K562 treated with DMSO at 1 percent for 4 hours (cell line): ENCODE measurements around the gene OMP. TPM values are rescaled to one million over a fixed set of nuclear protein-coding genes. Genes with fewer than 3 reads are reported as not detected.

Source experiments
- total RNA-seq: library from RNA; unstranded; fragments of 300-600 nt; gene quantifications from 2 replicates; pipeline ENCODE4 v1.2.3, GENCODE V29; 2022; ENCODE audit not compliant: insufficient read depth

OMP gene
- not detected in 2 replicates for total RNA-seq

GRCh38 chr11:77102246-77103210, at the start of gene OMP:
Gene OMP (plus strand): TSS chr11:77102840. CDS start chr11:77102840, 0 bp downstream.

GRCh38 chr11:77066229-77067042, 36.2 kb upstream of the OMP start, which contains the start of gene CAPN5:
Gene CAPN5 (plus strand): TSS chr11:77066971. CDS start chr11:77084887, 17,916 bp downstream.

GRCh38 chr11:77127920-77128691, 25.5 kb downstream of the OMP start, which contains the start of gene MYO7A:
Gene MYO7A (plus strand): TSS chr11:77128246. CDS start chr11:77130635, 2,389 bp downstream.

Other genes with a start within 250 kb of the OMP start
- gene ACER3, start 241.9 kb upstream of the OMP start, total RNA-seq, result 6.0 and 8.2 TPM in 2 replicates
- not detected in 2 replicates for gene B3GNT6, start 68.4 kb upstream of the OMP start, total RNA-seq
- 0.37 and 0.81 TPM in 2 replicates for gene CAPN5, start 35.9 kb upstream of the OMP start, total RNA-seq
- 0.28 TPM in 1 of 2 replicates, not detected in the other for gene MYO7A, start 25.4 kb downstream of the OMP start, total RNA-seq
- 3.1 TPM in 1 of 2 replicates, not detected in the other for gene GDPD4, start 198.8 kb downstream of the OMP start, total RNA-seq